Neural progenitor cell (in vitro differentiated cells): ENCODE measurements around the gene SPTLC3. TPM values are rescaled to one million over a fixed set of nuclear protein-coding genes. Genes with fewer than 3 reads are reported as not detected.

Source experiments
- DNase-seq: peaks from one replicate; pipeline ENCODE4 v3.0.0-alpha.2; 2016; ENCODE audit warnings: low spot score
- H2AFZ ChIP-seq: fragments of 200-600 bp; sonication (generic); replicated peaks from 2 replicates; pipeline ENCODE4 v1.6.1; 2016; ENCODE audit warnings: antibody characterized with exemption
- H3F3A ChIP-seq: fragments of 200-600 bp; sonication (generic); 2 replicates; pipeline ENCODE4 v1.6.1; 2016; ENCODE audit warnings: antibody characterized with exemption, low read depth
- H3K27ac ChIP-seq: fragments of 200-600 bp; sonication (generic); 2 replicates; pipeline ENCODE4 v1.5.1; 2016; ENCODE audit warnings: mild to moderate bottlenecking
- H3K27me3 ChIP-seq: fragments of 200-600 bp; sonication (generic); 2 replicates; pipeline ENCODE4 v1.6.1; 2016; ENCODE audit warnings: mild to moderate bottlenecking, moderate library complexity
- H3K36me3 ChIP-seq: fragments of 200-600 bp; sonication (generic); 2 replicates; pipeline ENCODE4 v1.5.1; 2016
- H3K4me1 ChIP-seq: fragments of 200-600 bp; sonication (generic); 2 replicates; pipeline ENCODE4 v1.6.1; 2016; ENCODE audit warnings: mixed run types
- H3K4me2 ChIP-seq: fragments of 200-600 bp; sonication (generic); 2 replicates; pipeline ENCODE4 v1.6.1; 2016
- H3K4me3 ChIP-seq: fragments of 200-600 bp; sonication (generic); 2 replicates; pipeline ENCODE4 v1.5.1; 2016
- H3K79me2 ChIP-seq: fragments of 200-600 bp; sonication (generic); 2 replicates; pipeline ENCODE4 v1.6.1; 2016; ENCODE audit warnings: low read depth
- H3K9ac ChIP-seq: fragments of 200-600 bp; sonication (generic); 2 replicates; pipeline ENCODE4 v1.6.1; 2016
- H3K9me3 ChIP-seq: fragments of 200-600 bp; sonication (generic); 2 replicates; pipeline ENCODE4 v1.5.1; 2016; ENCODE audit warnings: low read depth
- H4K20me1 ChIP-seq: fragments of 200-600 bp; sonication (generic); 2 replicates; pipeline ENCODE4 v1.6.1; 2016; ENCODE audit warnings: low read depth
- H3K27ac Mint-ChIP-seq: 3 replicates; pipeline ENCODE4 v1.8.0; 2021; ENCODE audit warnings: mixed read lengths
- H3K27me3 Mint-ChIP-seq: 2 replicates; pipeline ENCODE4 v1.8.0; 2022; ENCODE audit warnings: low read depth, mild to moderate bottlenecking, inconsistent platforms, moderate library complexity, mixed read lengths; ENCODE audit not compliant: insufficient read depth
- H3K36me3 Mint-ChIP-seq: 3 replicates; pipeline ENCODE4 v1.8.0; 2021; ENCODE audit warnings: mixed read lengths
- H3K4me1 Mint-ChIP-seq: 3 replicates; pipeline ENCODE4 v1.8.0; 2021; ENCODE audit warnings: mixed read lengths
- H3K4me3 Mint-ChIP-seq: 3 replicates; pipeline ENCODE4 v1.8.0; 2021; ENCODE audit warnings: mild to moderate bottlenecking, moderate library complexity, mixed read lengths
- H3K9me3 Mint-ChIP-seq: 3 replicates; pipeline ENCODE4 v1.8.0; 2020; ENCODE audit warnings: mixed read lengths
- EZH2 ChIP-seq: fragments of 200-600 bp; sonication (generic); IDR thresholded peaks from 2 replicates; pipeline ENCODE4 v1.6.1; 2017; ENCODE audit warnings: antibody characterized with exemption, mild to moderate bottlenecking, moderate library complexity
- EZH2phosphoT487 ChIP-seq: fragments of 200-600 bp; sonication (generic); IDR thresholded peaks from 2 replicates; pipeline ENCODE4 v1.6.1; 2017; ENCODE audit warnings: antibody characterized with exemption
- total RNA-seq: library from RNA; depleted of rRNA; stranded (reverse); fragments of >200 nt; gene quantifications from 2 replicates; pipeline ENCODE4 v1.2.3, GENCODE V29; 2015; ENCODE audit warnings: low replicate concordance
- TF ChIP-seq, protein P1 (sequence below): fragments of 200-600 bp; sonication (generic); IDR thresholded peaks from 2 replicates; pipeline ENCODE4 v1.5.1; 2017; ENCODE audit warnings: antibody characterized with exemption, mild to moderate bottlenecking

Gene SPTLC3
- total RNA-seq, 1 donor from 2014 or later: 4.2 TPM

DNA sequence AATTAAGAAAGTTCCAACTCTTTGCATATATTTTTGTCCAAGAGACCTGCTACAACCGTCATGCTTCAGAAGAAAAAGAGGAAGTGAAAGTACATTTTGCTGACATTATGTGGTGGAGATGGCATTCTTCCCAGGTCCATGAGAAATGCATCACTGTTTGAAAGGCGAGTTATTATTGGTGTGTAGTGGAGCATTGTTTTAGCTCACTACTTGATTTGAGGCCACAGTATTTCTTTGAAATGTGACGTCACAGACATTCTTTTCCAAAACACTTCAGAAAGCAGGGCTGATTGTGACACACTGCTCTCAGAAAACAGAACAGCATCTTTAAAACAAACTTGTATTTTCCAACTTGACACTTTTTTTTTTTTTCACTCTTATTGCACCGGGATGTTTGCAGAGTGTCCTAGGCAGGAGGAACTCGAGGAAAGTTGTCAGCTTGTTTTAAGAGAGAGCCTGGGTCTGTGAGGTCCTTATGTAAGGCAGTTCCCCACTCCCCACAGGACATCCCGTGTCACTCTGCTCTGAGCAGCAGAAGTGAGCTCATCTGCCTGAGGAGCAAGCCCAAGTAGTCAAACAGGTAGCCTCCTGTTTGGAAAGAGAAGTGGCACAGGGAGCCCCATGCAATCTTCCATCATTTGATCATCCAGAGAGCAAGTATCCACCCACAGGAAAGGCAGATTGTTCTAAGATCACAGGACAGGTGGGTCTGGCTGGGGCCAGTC lies 1.1 kb downstream of the SPTLC3 start:
- H3K4me3 ChIP-seq: no peak overlapping the region
- peaks cover 39% of the 10 kb centered on the region for H3K4me1 ChIP-seq
- H3K4me2 ChIP-seq: peak overlapping the region; percentile 32
- H3K27me3 ChIP-seq: no peaks in the 10 kb centered on the region
- no peak overlapping the region for H3K27ac ChIP-seq
- H3K9ac ChIP-seq: no peak overlapping the region
- no peaks in the 10 kb centered on the region for H3K79me2 ChIP-seq
- Mint-ChIP-seq H3K27me3 (peaks cover 2% of the 10 kb centered on the region), H3K36me3 (peaks cover 3% of the 10 kb centered on the region), H3K4me3 (peak overlapping the region; percentile 81), H3K27ac (no peak overlapping the region), H3K4me1 (peaks cover 53% of the 10 kb centered on the region), H3K9me3 (no peaks in the 10 kb centered on the region)
- no peaks in the 10 kb centered on the region for H4K20me1 ChIP-seq
- TF ChIP-seq, protein P1, sequence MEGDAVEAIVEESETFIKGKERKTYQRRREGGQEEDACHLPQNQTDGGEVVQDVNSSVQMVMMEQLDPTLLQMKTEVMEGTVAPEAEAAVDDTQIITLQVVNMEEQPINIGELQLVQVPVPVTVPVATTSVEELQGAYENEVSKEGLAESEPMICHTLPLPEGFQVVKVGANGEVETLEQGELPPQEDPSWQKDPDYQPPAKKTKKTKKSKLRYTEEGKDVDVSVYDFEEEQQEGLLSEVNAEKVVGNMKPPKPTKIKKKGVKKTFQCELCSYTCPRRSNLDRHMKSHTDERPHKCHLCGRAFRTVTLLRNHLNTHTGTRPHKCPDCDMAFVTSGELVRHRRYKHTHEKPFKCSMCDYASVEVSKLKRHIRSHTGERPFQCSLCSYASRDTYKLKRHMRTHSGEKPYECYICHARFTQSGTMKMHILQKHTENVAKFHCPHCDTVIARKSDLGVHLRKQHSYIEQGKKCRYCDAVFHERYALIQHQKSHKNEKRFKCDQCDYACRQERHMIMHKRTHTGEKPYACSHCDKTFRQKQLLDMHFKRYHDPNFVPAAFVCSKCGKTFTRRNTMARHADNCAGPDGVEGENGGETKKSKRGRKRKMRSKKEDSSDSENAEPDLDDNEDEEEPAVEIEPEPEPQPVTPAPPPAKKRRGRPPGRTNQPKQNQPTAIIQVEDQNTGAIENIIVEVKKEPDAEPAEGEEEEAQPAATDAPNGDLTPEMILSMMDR: no peak
- TF ChIP-seq EZH2: no peak
- no peak for TF ChIP-seq EZH2phosphoT487
- no peaks in the 10 kb centered on the region for H3K9me3 ChIP-seq
- peak overlapping the region; percentile 80 for H2AFZ ChIP-seq
- H3K36me3 ChIP-seq: no peaks in the 10 kb centered on the region
- no peak for DNase-seq
- peaks cover 9% of the 10 kb centered on the region for H3F3A ChIP-seq

GRCh38 chr20:13012886-13013285 lies 4.1 kb downstream of the SPTLC3 start:
- Mint-ChIP-seq H3K27me3 (peaks cover 2% of the 10 kb centered on the region), H3K9me3 (peaks cover 2% of the 10 kb centered on the region), H3K27ac (peak overlapping the region; percentile 94), H3K36me3 (peaks cover 9% of the 10 kb centered on the region), H3K4me1 (peaks cover 53% of the 10 kb centered on the region), H3K4me3 (peak overlapping the region; percentile 14)
- no peak overlapping the region for H3K4me3 ChIP-seq
- H3K36me3 ChIP-seq: no peaks in the 10 kb centered on the region
- no peak for TF ChIP-seq EZH2phosphoT487
- TF ChIP-seq EZH2: no peak
- TF ChIP-seq, protein P1: no peak
- no peak overlapping the region for H3K9ac ChIP-seq
- H3K4me2 ChIP-seq: peak overlapping the region; percentile 43
- no peaks in the 10 kb centered on the region for H3K27me3 ChIP-seq
- peak; percentile 69 for DNase-seq
- H4K20me1 ChIP-seq: no peaks in the 10 kb centered on the region
- no peak overlapping the region for H2AFZ ChIP-seq
- no peaks in the 10 kb centered on the region for H3K79me2 ChIP-seq
- no peaks in the 10 kb centered on the region for H3K9me3 ChIP-seq
- H3K4me1 ChIP-seq: peaks cover 39% of the 10 kb centered on the region
- H3K27ac ChIP-seq: peak overlapping the region; percentile 15
- peaks cover 9% of the 10 kb centered on the region for H3F3A ChIP-seq

- Mint-ChIP-seq H3K36me3 (peaks cover 9% of the 10 kb centered on the region), H3K4me3 (peak overlapping the region; percentile 14), H3K27ac (peak overlapping the region; percentile 94), H3K9me3 (peaks cover 2% of the 10 kb centered on the region), H3K27me3 (no peaks in the 10 kb centered on the region), H3K4me1 (peaks cover 53% of the 10 kb centered on the region)
- Histone ChIP-seq H3F3A (peaks cover 9% of the 10 kb centered on the region), H3K36me3 (no peaks in the 10 kb centered on the region), H3K27me3 (no peaks in the 10 kb centered on the region), H4K20me1 (no peaks in the 10 kb centered on the region), H3K27ac (no peak overlapping the region), H3K79me2 (no peaks in the 10 kb centered on the region), H3K9me3 (no peaks in the 10 kb centered on the region), H2AFZ (no peak overlapping the region), H3K4me2 (peak overlapping the region; percentile 43), H3K9ac (no peak overlapping the region), H3K4me1 (peaks cover 39% of the 10 kb centered on the region), H3K4me3 (no peak overlapping the region)
- TF ChIP-seq, protein P1: no peak
- TF ChIP-seq EZH2phosphoT487: no peak
- TF ChIP-seq EZH2: no peak
- DNase-seq: no peak
These were observed 4.6 kb downstream of the SPTLC3 start for GRCh38 chr20:13013411-13013810.
